WTC11 (cell line): ENCODE measurements around the gene CYP1A2. TPM values are rescaled to one million over a fixed set of nuclear protein-coding genes. Genes with fewer than 3 reads are reported as not detected.

Experiments used
- ATAC-seq: fragments of 200-7000 bp; cut with Tn5 transposase; 2 replicates; pipeline ENCODE4 v1.10.0; 2021; ENCODE audit warnings: mild to moderate bottlenecking, moderate library complexity
- CTCF ChIA-PET: fragments of 300-600 bp; sonication (Branson Sonifier 250); formaldehyde crosslinking; loops from one replicate; lab custom pipeline; 2021; ENCODE audit warnings: antibody characterized with exemption; lab: Charles Lee
- POLR2A ChIA-PET: fragments of 350-600 bp; sonication (Branson Sonifier 250); formaldehyde crosslinking; loops from one replicate; lab custom pipeline; 2021; ENCODE audit warnings: antibody characterized with exemption; lab: Charles Lee
- DNase-seq: peaks from one replicate; pipeline ENCODE4 v3.0.0; 2021; ENCODE audit warnings: low spot score
- H3K27ac Mint-ChIP-seq: 2 replicates; pipeline ENCODE4 v1.8.0; 2021; ENCODE audit warnings: mixed read lengths
- H3K27me3 Mint-ChIP-seq: 2 replicates; pipeline ENCODE4 v1.8.0; 2021; ENCODE audit warnings: low read depth, mild to moderate bottlenecking, moderate library complexity, mixed read lengths
- H3K36me3 Mint-ChIP-seq: 2 replicates; pipeline ENCODE4 v1.8.0; 2021; ENCODE audit warnings: mixed read lengths
- H3K4me1 Mint-ChIP-seq: 2 replicates; pipeline ENCODE4 v1.8.0; 2022; ENCODE audit warnings: mixed read lengths
- H3K4me3 Mint-ChIP-seq: 2 replicates; pipeline ENCODE4 v1.8.0; 2021; ENCODE audit warnings: mild to moderate bottlenecking, moderate library complexity, mixed read lengths
- H3K9me3 Mint-ChIP-seq: 2 replicates; pipeline ENCODE4 v1.8.0; 2021; ENCODE audit warnings: mixed read lengths
- ATF1 ChIP-seq: sonication (generic); formaldehyde crosslinking; IDR thresholded peaks from 2 replicates; pipeline ENCODE4 v1.8.1; 2023; ENCODE audit warnings: mild to moderate bottlenecking, moderate library complexity, missing genetic modification reagents
- ATF3 ChIP-seq: sonication (generic); formaldehyde crosslinking; conservative IDR thresholded peaks from 2 replicates; pipeline ENCODE4 v1.8.1; 2022; ENCODE audit warnings: mild to moderate bottlenecking, missing genetic modification reagents
- CDX4 ChIP-seq: fragments of 250-450 bp; sonication (Bioruptor Pico); IDR thresholded peaks from 2 replicates; pipeline ENCODE4 v1.9.0; 2021; ENCODE audit warnings: moderate library complexity, mild to moderate bottlenecking, inconsistent platforms, borderline replicate concordance
- CREB1 ChIP-seq: sonication (generic); formaldehyde crosslinking; IDR thresholded peaks from 2 replicates; pipeline ENCODE4 v1.8.0; 2023; ENCODE audit warnings: mild to moderate bottlenecking, missing genetic modification reagents
- ELF4 ChIP-seq: sonication (generic); formaldehyde crosslinking; IDR thresholded peaks from 2 replicates; pipeline ENCODE4 v1.8.1; 2022; ENCODE audit warnings: low read depth, mild to moderate bottlenecking, moderate library complexity, missing genetic modification reagents
- EMX1 ChIP-seq: fragments of 250-450 bp; sonication (Bioruptor Pico); IDR thresholded peaks from 2 replicates; pipeline ENCODE4 v1.8.0; 2021; ENCODE audit warnings: mild to moderate bottlenecking
- FOXP1 ChIP-seq: sonication (generic); formaldehyde crosslinking; IDR thresholded peaks from 2 replicates; pipeline ENCODE4 v1.8.0; 2022; ENCODE audit warnings: missing genetic modification reagents, mild to moderate bottlenecking, moderate library complexity, borderline replicate concordance
- GABPB1 ChIP-seq: sonication (generic); formaldehyde crosslinking; IDR thresholded peaks from 2 replicates; pipeline ENCODE4 v1.8.1; 2023; ENCODE audit warnings: mild to moderate bottlenecking, missing genetic modification reagents
- JAZF1 ChIP-seq: fragments of 250-450 bp; sonication (Bioruptor Pico); IDR thresholded peaks from 2 replicates; pipeline ENCODE4 v1.9.0; 2021; ENCODE audit warnings: moderate library complexity, mild to moderate bottlenecking, inconsistent platforms
- MAX ChIP-seq: sonication (generic); formaldehyde crosslinking; IDR thresholded peaks from 2 replicates; pipeline ENCODE4 v1.8.0; 2022; ENCODE audit warnings: mild to moderate bottlenecking, missing genetic modification reagents
- NFATC4 ChIP-seq: fragments of 250-450 bp; sonication (Bioruptor Pico); IDR thresholded peaks from 2 replicates; pipeline ENCODE4 v1.9.0; 2021; ENCODE audit warnings: mild to moderate bottlenecking
- OVOL2 ChIP-seq: fragments of 250-450 bp; sonication (Bioruptor Pico); IDR thresholded peaks from 2 replicates; pipeline ENCODE4 v1.9.0; 2021; ENCODE audit warnings: mild to moderate bottlenecking, borderline replicate concordance
- RELA ChIP-seq: sonication (generic); formaldehyde crosslinking; IDR thresholded peaks from 2 replicates; pipeline ENCODE4 v1.8.1; 2022; ENCODE audit warnings: missing genetic modification reagents, mild to moderate bottlenecking, borderline replicate concordance
- SMAD3 ChIP-seq: sonication (generic); formaldehyde crosslinking; IDR thresholded peaks from 2 replicates; pipeline ENCODE4 v1.8.0; 2022; ENCODE audit warnings: missing genetic modification reagents, mild to moderate bottlenecking, borderline replicate concordance
- SMAD4 ChIP-seq: sonication (generic); formaldehyde crosslinking; IDR thresholded peaks from 2 replicates; pipeline ENCODE4 v1.8.0; 2022; ENCODE audit warnings: mild to moderate bottlenecking, missing genetic modification reagents
- SOX15 ChIP-seq: fragments of 250-450 bp; sonication (Bioruptor Pico); IDR thresholded peaks from 2 replicates; pipeline ENCODE4 v1.9.0; 2021; ENCODE audit warnings: mild to moderate bottlenecking
- STAT6 ChIP-seq: sonication (generic); formaldehyde crosslinking; conservative IDR thresholded peaks from 2 replicates; pipeline ENCODE4 v1.8.1; 2023; ENCODE audit warnings: mild to moderate bottlenecking, low read depth, missing genetic modification reagents, moderate library complexity
- TEAD1 ChIP-seq: sonication (generic); formaldehyde crosslinking; IDR thresholded peaks from 2 replicates; pipeline ENCODE4 v1.8.0; 2022; ENCODE audit warnings: mild to moderate bottlenecking, missing genetic modification reagents
- USF1 ChIP-seq: sonication (generic); formaldehyde crosslinking; IDR thresholded peaks from 2 replicates; pipeline ENCODE4 v1.8.0; 2022; ENCODE audit warnings: mild to moderate bottlenecking, missing genetic modification reagents
- ZBTB43 ChIP-seq: sonication (generic); formaldehyde crosslinking; IDR thresholded peaks from 2 replicates; pipeline ENCODE4 v1.8.1; 2023; ENCODE audit warnings: mild to moderate bottlenecking, missing genetic modification reagents
- ZMAT4 ChIP-seq: fragments of 250-450 bp; sonication (Bioruptor Pico); IDR thresholded peaks from 2 replicates; pipeline ENCODE4 v1.9.0; 2021; ENCODE audit warnings: mild to moderate bottlenecking
- ZNF121 ChIP-seq: sonication (generic); formaldehyde crosslinking; IDR thresholded peaks from 2 replicates; pipeline ENCODE4 v1.8.0; 2023; ENCODE audit warnings: missing genetic modification reagents
- ZNF138 ChIP-seq: sonication (generic); formaldehyde crosslinking; conservative IDR thresholded peaks from 2 replicates; pipeline ENCODE4 v1.8.1; 2022; ENCODE audit warnings: mild to moderate bottlenecking, moderate library complexity, missing genetic modification reagents
- ZNF396 ChIP-seq: fragments of 250-450 bp; sonication (Bioruptor Pico); IDR thresholded peaks from 2 replicates; pipeline ENCODE4 v1.8.0; 2021; ENCODE audit warnings: mild to moderate bottlenecking, moderate library complexity, borderline replicate concordance
- ZNF671 ChIP-seq: fragments of 250-450 bp; sonication (Bioruptor Pico); IDR thresholded peaks from 2 replicates; pipeline ENCODE4 v1.8.0; 2021; ENCODE audit warnings: mild to moderate bottlenecking
- ZSCAN18 ChIP-seq: fragments of 250-450 bp; sonication (Bioruptor Pico); IDR thresholded peaks from 2 replicates; pipeline ENCODE4 v2.1.2; 2022; ENCODE audit warnings: mild to moderate bottlenecking, moderate library complexity
- total RNA-seq: library from RNA; stranded (reverse); gene quantifications from 3 replicates; pipeline ENCODE4 v1.2.3, GENCODE V29; 2021

CYP1A2 gene
- total RNA-seq, 1 experiment from 2014 or later = not detected

GRCh38 chr15:74709011-74709410 lies 39.6 kb upstream of the CYP1A2 start:
- H3K36me3 Mint-ChIP-seq = no peaks in the 10 kb centered on the region
- TF ChIP-seq CREB1 (CRISPR knock-in tag) (no peak), EMX1 (CRISPR knock-in tag) (no peak), SMAD3 (no peak), ATF3 (CRISPR knock-in tag) (no peak), ELF4 (CRISPR knock-in tag) (no peak), ZNF138 (CRISPR knock-in tag) (no peak), ZNF396 (CRISPR knock-in tag) (no peak), GABPB1 (CRISPR knock-in tag) (no peak), ZNF671 (CRISPR knock-in tag) (no peak), ATF1 (CRISPR knock-in tag) (no peak), NFATC4 (CRISPR knock-in tag) (no peak), ZNF121 (CRISPR knock-in tag) (no peak), OVOL2 (CRISPR knock-in tag) (no peak), SMAD4 (CRISPR knock-in tag) (no peak), ZMAT4 (no peak), STAT6 (CRISPR knock-in tag) (no peak), SOX15 (CRISPR knock-in tag) (no peak)
- TF ChIP-seq, all 79 proteins: peak for 0
- H3K9me3 Mint-ChIP-seq = peaks cover 4% of the 10 kb centered on the region; the same call in 1 of the 2 replicates
- H3K27ac Mint-ChIP-seq = no peak overlapping the region
- H3K27me3 Mint-ChIP-seq = peaks cover 39% of the 10 kb centered on the region
- DNase-seq (no peak), ATAC-seq (no peak)
- no peak overlapping the region for H3K4me3 Mint-ChIP-seq
- H3K4me1 Mint-ChIP-seq = no peaks in the 10 kb centered on the region
- CTCF ChIA-PET = interaction anchor here (0.6 to 1.2 kb wide), 2 partner anchors 60 to 327 kb away, joined by 4 to 5 read pairs; no protein-coding TSS in a partner anchor
- POLR2A ChIA-PET = no interaction called here

GRCh38 chr15:74709892-74710291 lies 38.8 kb upstream of the CYP1A2 start:
- TF ChIP-seq SMAD3 = no peak
- TF ChIP-seq TEAD1 (CRISPR knock-in tag) = no peak
- no peak for TF ChIP-seq RELA (CRISPR knock-in tag)
- no peak for TF ChIP-seq FOXP1
- TF ChIP-seq ZBTB43 (CRISPR knock-in tag) = no peak
- no peak for TF ChIP-seq NFATC4 (CRISPR knock-in tag)
- TF ChIP-seq CDX4 (CRISPR knock-in tag) = no peak
- no peak for TF ChIP-seq MAX (CRISPR knock-in tag)
- no peak for TF ChIP-seq USF1
- TF ChIP-seq ZSCAN18 (CRISPR knock-in tag) = no peak
- TF ChIP-seq JAZF1 (CRISPR knock-in tag) = no peak
- TF ChIP-seq, all 79 proteins: peak for 0
- ChIA-PET POLR2A (no interaction called here), CTCF (no interaction called here)
- Mint-ChIP-seq H3K4me1 (no peaks in the 10 kb centered on the region), H3K36me3 (no peaks in the 10 kb centered on the region), H3K4me3 (no peak overlapping the region), H3K27ac (no peak overlapping the region), H3K27me3 (peaks cover 38% of the 10 kb centered on the region), H3K9me3 (peaks cover 4% of the 10 kb centered on the region; the same call in 1 of the 2 replicates)
- DNase-seq (no peak), ATAC-seq (no peak)
